GM21786 (cell line): ENCODE data around the gene CDK3.
"Not testable (repeated sequence)": the region's sequence is repeated elsewhere in the genome, so short reads cannot be mapped to it uniquely, and the experiment has no call there.

ENCODE experiments used
- ATAC-seq: cut with Tn5 transposase; IDR thresholded peaks from one replicate; pipeline ENCODE4 v1.9.1; 2021; ENCODE audit not compliant: unreplicated experiment

The CDK3 gene

DNA sequence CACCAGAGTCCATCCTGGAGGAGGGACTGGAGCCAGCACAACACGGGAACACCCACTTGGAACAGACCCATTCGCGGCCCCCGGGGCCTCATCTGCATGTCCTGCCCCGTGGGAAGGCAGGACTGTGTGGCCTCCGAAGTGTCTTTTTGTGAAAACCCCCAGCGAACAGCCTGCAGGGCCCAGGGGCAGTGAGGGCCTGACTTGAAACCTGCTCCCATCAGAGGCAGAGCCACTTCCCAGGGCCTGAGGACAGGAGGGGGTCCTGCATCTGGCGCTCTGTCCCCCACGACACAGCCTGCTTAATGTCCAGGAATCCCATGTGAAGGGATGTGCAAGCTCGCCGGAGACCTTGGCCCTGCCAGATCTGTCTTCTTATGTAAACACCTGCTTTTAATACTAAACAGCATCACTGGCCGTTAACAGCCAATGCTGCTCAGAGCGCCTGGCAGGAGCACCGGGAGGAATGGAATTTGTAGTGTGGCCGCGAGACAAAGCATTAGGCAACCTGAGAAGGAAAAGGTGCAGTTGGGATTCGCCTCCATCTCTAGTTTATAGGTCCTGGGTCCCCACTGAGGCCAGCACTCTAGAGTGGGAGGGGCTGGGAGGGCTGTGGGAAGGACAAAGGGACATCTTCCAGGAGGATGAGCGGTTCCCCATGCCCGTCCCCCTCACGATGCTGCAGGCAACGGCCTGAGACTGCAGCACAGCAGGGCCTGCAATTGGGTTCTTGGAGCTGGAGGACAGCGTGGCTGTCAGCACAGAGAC lies 36.0 kb downstream of the CDK3 start:
- no peak for ATAC-seq

DNA sequence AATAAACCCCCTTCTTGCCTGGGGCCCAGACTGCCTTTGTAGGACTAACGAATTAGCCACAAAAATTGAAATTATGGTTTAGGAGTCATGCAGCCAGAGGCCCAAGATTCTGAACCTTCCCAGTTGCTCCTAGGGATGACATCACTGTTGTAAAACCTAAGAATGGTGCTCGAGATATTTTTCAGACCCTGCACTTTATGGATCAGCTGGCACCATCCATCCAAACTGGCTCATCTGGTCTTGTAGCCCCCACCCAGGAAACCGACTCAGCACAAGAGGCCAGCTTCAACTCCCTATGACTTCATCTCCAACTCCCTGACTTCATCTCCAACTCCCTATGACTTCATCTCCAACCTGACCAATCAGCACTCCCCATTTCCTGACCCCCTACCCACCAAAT lies 37.4 kb downstream of the CDK3 start:
- ATAC-seq = no peak

DNA sequence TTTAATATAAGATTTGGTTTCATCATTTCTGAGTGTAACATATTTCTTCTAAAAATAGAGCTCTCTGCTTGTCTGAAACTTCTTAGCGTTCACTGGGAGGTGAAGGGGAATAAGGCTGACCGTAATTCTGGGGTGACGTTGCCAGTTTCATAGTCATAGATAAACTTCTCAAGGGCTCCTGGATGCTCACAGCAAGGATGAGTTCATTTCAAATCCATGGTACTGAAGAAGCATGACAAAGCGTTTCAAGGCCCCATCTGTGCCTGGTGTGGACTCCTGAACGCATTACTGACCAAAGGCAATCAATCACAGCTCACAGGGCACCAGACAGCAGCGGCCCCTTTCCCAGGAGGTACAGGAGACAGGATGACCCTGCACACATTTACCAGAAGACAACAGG lies 38.5 kb downstream of the CDK3 start:
- no peak for ATAC-seq

DNA sequence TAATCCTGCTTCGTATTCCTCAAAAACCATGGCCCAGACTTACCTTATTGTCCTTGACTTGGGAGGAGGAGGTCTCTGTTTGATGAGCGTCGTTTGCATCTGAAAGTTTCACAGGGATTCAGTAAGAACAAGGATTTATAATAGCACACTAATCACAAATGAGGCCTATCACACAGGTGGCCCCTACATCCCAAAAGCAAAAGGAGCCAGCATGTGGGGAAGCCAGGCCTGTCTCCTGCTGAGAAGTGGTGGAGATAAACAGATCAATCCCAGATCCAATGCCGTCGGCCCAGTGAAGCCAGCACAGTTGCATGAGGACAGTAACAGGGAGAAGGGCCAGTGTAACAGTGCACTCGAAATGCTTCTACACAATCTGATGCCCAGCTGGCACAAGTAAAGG lies 39.7 kb downstream of the CDK3 start:
- no peak for ATAC-seq

DNA sequence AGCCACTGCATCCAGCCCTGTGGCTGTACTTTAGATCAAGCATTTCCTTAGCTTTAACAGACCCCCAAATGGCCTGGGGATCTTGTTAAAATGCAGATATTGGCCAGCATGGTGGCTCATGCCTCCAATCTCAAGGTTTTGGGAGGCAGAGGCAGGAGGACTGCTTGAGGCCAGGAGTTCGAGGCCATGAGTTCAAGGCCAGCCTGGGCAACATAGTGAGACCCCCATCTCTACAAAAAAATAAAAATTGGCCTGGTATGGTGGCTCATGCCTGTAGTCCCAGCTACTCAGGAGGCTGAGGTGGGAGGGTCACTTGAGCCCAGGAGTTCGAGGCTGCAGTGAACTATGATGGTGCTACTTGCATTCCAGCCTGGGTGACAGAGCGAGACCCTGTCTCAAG lies 42.2 kb downstream of the CDK3 start:
- not testable (repeated sequence) for ATAC-seq

DNA sequence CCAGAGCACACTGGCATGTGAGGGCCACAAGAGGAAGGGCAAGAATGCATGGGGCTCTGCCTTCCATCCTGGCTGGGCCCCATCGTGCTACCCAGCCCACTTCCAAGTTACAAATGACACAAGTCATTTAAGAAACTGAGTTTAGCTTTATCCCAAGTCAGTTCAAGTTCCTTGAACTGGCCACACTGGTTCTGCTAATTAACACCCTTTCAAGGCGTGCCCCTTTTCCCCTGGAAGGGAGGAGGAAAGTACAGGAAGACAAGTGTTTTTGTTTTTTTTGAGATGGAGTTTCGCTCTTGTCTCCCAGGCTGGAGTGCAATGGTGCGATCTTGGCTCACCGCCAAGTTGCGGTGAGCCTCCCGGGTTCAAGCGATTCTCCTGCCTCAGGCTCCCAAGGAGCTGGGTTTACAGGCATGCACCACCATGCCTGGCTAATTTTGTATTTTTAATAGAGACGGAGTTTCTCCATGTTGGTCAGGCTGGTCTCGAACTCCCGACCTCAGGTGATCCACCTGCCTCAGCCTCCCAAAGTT lies 43.9 kb downstream of the CDK3 start:
- not testable (repeated sequence) for ATAC-seq

DNA sequence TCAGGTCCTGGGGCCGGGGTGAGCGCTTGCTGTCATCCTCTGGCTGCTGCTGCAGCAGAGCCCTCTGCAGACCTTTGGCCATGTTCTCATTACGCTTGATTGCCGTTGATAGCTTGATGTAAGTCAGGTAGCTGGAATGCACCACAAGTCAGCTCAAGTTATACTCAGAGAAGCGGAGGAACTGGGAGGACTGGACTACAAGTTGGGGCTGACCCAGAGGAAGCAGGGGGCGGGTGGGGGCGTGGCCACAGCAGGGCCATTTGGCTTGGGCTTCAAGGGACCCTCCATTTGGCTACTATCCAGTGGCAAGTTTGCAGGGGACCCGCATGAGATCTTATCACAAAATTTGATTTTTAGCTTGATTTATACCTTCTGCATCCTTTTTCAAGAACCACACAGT lies 45.4 kb downstream of the CDK3 start:
- no peak for ATAC-seq

DNA sequence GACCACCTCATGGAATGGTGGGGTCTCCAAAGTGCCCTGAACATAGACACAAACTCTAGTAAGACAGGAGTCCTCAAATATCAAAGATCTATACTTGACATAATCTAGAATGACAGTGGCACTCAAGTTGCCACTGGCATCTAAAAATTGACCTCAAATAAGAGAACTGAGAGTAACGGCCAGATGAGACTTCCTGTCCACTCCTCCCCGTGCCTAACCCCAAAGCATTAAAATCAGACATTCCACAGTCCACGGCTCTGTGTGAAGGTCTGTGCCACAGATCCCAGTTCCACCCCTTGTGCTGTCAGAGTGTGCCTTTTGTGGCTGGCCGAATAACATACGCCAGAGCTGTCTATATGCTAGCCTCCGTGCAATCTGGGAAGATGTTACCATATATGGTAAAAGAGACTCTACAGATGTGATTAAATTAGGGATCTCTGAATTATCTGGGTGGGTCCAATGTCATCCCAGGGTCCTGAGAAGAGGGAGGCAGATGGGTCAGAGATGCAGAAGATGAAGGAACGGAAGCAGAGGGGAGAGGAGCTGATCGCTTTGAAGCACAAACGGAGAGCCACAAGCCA lies 47.5 kb downstream of the CDK3 start:
- no peak for ATAC-seq

DNA sequence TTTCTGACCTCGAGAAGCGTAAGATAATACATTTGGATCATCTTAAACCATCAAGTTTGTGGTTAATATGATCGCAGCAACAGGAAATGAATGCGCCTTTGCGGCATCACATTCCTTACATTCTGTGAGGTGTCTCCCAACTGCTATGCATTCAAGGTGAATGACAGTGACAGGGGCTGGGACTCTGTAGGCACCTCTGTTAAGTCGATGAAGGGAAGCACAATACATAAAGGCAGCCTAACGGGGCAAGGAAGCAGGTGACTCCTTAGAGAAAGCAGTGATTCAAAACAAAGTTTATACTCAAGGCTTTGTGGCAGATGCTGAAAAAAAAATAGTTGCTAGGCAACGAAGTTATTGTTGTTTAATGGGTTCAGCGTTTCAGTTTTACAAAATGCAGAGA lies 48.1 kb downstream of the CDK3 start:
- ATAC-seq = no peak

DNA sequence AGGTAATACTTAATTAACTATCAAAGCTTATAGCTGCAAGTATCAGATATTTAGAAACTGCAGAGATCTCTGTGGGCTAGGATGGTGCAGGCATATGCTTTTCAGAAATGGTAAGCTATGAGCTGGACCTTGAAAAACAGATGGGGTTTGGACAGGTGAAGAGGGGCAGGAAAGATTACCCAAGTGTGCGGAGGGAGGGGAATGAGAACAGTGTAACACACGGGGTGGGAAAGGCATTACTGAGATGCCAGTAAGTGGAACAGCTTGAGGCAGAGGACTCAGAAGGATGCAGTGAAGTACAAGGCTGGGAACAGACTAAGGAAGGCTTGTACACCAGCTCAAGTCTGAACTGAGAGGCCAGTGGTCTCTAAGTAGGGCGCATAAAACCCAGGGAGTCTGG lies 48.6 kb downstream of the CDK3 start:
- no peak for ATAC-seq

DNA sequence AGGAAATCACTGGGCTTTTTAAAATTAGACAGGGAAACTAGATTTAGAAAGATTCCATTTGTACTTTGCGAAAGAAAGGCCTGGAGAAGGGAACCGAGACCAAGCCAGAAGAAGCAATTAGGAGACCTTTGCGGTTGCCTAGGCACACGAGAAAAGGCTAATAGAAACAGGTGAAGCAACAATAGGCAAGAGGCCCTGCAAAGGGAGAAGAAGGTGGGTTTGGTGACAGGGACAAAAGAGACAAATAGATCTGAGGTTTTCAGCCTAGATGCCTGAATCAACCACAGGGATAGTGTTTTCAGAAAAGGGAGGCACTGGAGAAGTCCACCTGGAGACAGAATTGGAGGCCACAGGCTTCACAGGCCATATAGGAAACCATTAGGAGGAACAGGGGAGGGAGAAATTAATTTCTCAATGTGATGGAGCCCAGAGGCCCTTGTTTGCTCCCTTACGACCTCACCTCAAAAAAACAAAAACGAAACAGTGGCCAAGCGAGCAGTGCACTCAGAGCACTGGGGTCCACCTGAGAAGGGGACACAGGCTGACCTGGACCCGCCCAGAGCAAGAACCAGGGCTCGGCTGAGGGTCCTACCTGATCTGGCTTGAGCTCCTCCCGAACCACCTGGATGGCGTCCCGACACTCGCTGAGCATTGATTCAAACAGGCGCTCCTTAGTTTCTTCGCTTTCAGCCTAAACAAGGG lies 49.3 kb downstream of the CDK3 start:
- ATAC-seq = no peak

DNA sequence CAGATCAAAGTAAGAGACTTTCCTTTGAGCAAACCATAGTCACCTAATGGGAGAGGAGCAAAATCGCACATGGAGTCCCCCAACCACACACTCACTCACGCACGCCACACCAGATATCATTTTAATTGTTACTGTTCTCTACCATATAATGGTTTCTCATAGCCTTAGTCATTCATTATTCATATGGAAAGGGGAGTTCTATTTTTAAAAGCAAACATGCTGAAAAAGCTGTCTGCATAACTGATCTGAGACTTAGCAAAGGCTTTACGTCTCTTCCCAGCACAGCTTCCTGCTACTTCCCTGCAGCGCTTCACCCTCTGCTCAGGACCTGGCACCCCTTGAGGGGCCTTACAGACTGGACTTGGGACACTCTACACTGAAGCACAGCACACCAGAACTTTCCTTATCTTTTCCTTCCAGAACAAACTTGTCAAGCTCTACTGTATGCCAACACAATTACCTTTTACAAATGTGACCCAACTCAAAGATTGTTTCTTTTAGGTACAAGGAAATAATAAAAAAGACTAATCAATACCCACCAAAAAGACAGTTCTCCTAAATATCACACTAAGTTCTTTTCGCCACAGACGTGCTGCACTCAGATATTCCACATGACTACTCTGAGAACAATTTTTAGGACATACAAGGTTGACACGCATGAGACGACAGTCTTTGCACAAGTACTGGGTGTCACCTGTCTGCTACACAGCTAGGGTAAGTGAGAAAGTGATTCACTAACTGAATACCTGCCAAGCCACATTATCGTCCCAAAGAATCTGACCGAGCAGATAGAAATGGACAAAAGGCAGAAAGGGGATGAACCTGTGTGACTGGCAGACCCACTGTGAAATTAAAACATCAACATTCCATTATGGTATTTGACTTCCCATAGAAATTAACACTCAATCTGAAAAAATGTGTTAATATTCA lies 50.1 kb downstream of the CDK3 start:
- no peak for ATAC-seq

DNA sequence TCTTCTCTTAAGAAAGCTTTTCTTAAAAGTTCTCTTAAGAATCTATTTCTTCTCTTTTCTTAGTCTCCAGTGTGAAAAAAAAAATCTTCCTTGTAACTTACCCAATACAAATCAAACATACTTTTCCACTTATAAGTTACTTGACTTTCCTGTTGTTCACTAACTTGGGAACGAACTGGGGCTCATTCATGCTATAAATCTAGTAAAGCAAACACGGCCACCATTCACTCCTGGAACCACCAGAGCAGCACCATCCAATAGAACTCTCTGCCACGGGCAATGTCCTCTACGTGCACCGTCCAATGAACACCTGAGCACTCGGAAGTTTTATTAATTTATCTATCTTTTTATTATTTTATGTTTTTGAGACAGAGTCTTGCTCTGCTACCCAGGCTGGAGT lies 50.9 kb downstream of the CDK3 start:
- no peak for ATAC-seq

DNA sequence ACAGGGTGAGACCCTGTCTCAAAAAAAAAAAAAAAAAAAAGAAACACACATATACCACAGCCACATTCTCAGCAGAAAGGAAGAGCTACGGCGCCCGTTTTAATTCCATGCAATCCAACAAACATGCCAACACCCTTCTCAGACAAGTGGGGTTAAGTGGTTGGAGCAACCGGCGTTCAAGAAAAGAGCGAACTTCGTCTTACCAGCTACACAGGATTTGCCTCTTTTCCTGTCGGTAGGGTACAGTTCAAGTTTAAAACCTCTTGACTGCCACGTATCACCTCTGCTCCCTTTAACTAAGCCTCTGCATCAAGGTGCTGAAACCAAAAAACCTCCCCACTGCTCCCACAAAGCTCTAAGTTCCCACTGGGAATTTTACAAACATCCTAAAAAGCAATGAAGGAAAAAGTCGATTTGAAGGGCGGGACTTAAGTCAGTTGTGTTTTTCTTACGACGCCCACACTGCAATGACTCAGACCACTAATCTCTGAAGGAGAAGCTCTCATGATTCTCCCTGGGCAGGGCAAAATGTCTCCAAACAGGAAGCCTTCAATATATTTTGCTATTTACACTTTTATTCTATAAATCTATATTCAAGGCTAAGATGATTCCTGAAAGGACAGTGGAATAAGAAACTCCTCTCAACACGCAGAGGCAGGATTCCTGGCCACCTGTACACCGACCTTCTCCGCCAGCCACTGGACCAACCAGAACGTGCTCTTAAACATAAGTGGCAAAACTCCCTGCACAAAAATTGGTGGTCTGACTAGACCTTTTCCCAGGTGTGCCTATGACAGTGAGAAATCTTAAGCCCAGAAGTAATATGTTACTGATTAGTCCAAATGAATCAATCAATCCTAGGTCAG lies 52.8 kb downstream of the CDK3 start:
- ATAC-seq = no peak

DNA sequence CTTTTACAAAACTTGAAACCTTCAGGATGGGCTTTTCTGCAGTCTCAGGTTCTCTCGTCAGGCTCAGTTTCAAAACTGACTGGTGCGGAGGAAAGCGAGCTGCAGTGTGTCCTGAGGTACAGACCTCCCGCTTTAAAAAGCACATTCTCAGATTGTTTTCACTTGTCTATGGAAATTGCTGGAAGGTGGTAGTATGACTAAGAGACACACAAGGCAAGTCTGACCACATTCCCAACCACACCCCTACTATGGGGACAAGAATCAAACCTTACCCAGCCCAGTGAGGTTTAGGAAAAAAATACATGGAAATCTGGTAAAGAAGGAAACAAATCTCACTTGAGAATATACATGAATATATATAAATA lies 53.4 kb downstream of the CDK3 start:
- no peak for ATAC-seq
